AG04450 (cell line): ENCODE measurements around the gene PLA2G4B. TPM values are rescaled to one million over a fixed set of nuclear protein-coding genes. Genes with fewer than 3 reads are reported as not detected.

Experiments used
- CTCF ChIA-PET: fragments of 300-600, 350-600 bp; formaldehyde crosslinking; extraction: SDS; loops from one replicate; lab custom pipeline; 2022; ENCODE audit warnings: antibody characterized with exemption, inconsistent platforms; lab: Charles Lee
- POLR2A ChIA-PET: fragments of 350-600 bp; formaldehyde crosslinking; extraction: SDS; loops from one replicate; lab custom pipeline; 2021; ENCODE audit warnings: antibody characterized with exemption, inconsistent platforms; lab: Yijun Ruan, JAX
- DNase-seq: peaks from one replicate; pipeline ENCODE4 v3.0.0-alpha.2; 2011; ENCODE audit warnings: low read depth, low spot score
- H3K27ac ChIP-seq: one replicate; pipeline ENCODE4 v1.5.1; 2012; ENCODE audit warnings: low read depth, low read length, control low read depth
- H3K27me3 ChIP-seq: one replicate; pipeline ENCODE4 v1.6.0; 2012; ENCODE audit warnings: low read length; ENCODE audit not compliant: control insufficient read depth, insufficient read depth
- H3K4me3 ChIP-seq: 2 replicates; pipeline ENCODE4 v1.5.1; 2011; ENCODE audit warnings: mild to moderate bottlenecking, low read depth, low read length, control low read depth
- H3K9me3 ChIP-seq: 2 replicates; pipeline ENCODE4 v1.5.1; 2012; ENCODE audit warnings: low read length; ENCODE audit not compliant: control insufficient read depth, insufficient read depth
- CTCF ChIP-seq: IDR thresholded peaks from 2 replicates; pipeline ENCODE4 v1.5.1; 2011; ENCODE audit warnings: low read depth, low read length, control low read depth, inconsistent platforms
- polyA plus RNA-seq: library from polyadenylated mRNA; depleted of rRNA; stranded (reverse); fragments of >200 nt; gene quantifications from 2 replicates; pipeline ENCODE4 v1.2.3, GENCODE V29; 2011

The PLA2G4B gene
- polyA plus RNA-seq, 1 experiment, result 1.3 TPM

DNA sequence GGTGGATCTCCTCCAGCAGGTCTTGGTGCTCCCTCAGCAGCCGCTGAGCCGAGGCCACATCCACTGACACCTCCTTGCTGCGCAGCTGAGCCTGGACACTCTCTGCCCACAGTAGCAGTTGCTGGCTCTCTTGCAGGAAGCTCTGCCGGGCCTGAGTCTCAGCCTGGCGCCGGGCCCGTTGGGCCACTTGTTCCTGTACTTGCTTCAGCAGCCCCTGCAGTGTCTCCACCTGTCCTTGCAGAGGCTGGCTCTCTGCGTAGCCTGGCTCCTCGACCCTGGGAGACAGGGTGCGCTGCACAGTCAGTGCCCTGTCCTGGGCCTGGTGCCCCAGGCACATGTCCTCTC lies 39.7 kb downstream of the PLA2G4B start:
- ChIA-PET CTCF (no interaction called here), POLR2A (no interaction called here)
- TF ChIP-seq CTCF, result no peak
- no peak for DNase-seq
- H3K9me3 ChIP-seq, result no peaks in the 10 kb centered on the region; the same call in 1 of the 2 replicates
- peaks cover 32% of the 10 kb centered on the region for H3K27me3 ChIP-seq
- no peak overlapping the region for H3K4me3 ChIP-seq
- H3K27ac ChIP-seq, result no peak overlapping the region

GRCh38 chr15:41879321-41879845 lies 40.7 kb downstream of the PLA2G4B start:
- Histone ChIP-seq H3K9me3 (no peaks in the 10 kb centered on the region; the same call in 1 of the 2 replicates), H3K4me3 (no peak overlapping the region), H3K27me3 (peaks cover 32% of the 10 kb centered on the region), H3K27ac (no peak overlapping the region)
- CTCF ChIA-PET, result interaction anchor here (1.7 kb wide), 1 partner anchor 26 kb away, joined by 8 read pairs; no protein-coding TSS in a partner anchor
- DNase-seq, result no peak
- TF ChIP-seq CTCF, result no peak
- POLR2A ChIA-PET, result interaction anchor here (0.6 kb wide), 1 partner anchor 8 kb away, joined by 3 read pairs; no protein-coding TSS in a partner anchor

DNA sequence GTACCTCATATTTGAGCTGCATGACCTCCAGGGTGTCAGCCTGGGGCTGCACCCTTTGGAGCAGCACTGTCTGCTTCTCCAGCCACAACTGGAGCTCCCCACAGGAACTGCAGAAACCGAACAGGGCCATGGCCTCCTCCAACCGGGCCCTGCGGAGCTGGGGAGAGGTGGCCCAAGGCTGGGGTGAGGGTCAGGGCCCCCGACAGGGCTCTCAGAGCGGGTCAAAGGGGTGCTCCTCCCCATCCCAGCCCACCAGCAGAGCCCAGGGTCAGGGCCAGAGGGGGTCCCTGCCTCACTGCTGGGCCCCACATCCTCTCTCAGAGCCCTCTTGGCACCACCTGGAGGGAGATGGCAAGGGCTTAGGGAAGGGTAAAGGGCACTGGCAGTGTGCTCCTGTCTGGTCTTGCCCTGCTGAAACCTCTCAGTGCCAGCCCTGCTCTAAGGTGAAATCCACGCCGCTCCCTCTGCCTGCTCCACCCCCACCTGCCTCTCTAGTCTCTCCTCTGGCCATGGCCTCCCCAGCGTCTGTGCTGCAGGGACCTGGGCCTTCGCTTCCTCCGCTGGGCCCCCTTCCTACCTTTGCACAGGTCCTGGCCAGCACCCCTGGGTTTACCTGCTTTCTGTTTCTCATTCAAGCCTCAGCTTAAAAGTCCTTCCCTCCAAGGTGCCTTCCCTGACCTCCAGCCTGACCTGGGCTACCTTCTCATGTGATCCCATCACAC lies 41.7 kb downstream of the PLA2G4B start:
- POLR2A ChIA-PET, result no interaction called here

GRCh38 chr15:41881086-41881485 lies 42.4 kb downstream of the PLA2G4B start:
- ChIA-PET CTCF (interaction anchor here (1.7 kb wide), 1 partner anchor 24 kb away, joined by 8 read pairs; no protein-coding TSS in a partner anchor), POLR2A (no interaction called here)
- H3K9me3 ChIP-seq, result no peaks in the 10 kb centered on the region; the same call in 1 of the 2 replicates
- no peak for TF ChIP-seq CTCF
- no peak overlapping the region for H3K4me3 ChIP-seq
- H3K27ac ChIP-seq, result no peak overlapping the region
- DNase-seq, result no peak
- peaks cover 28% of the 10 kb centered on the region for H3K27me3 ChIP-seq

More for the DNA sequence above, 41.7 kb downstream of the PLA2G4B start:
- Histone ChIP-seq H3K9me3 (no peaks in the 10 kb centered on the region; the same call in 1 of the 2 replicates), H3K27ac (no peak overlapping the region), H3K4me3 (no peak overlapping the region), H3K27me3 (peaks cover 28% of the 10 kb centered on the region)
- no peak for DNase-seq
- TF ChIP-seq CTCF, result no peak
- CTCF ChIA-PET, result interaction anchor here (1.7 kb wide), 1 partner anchor 25 kb away, joined by 8 read pairs; no protein-coding TSS in a partner anchor

DNA sequence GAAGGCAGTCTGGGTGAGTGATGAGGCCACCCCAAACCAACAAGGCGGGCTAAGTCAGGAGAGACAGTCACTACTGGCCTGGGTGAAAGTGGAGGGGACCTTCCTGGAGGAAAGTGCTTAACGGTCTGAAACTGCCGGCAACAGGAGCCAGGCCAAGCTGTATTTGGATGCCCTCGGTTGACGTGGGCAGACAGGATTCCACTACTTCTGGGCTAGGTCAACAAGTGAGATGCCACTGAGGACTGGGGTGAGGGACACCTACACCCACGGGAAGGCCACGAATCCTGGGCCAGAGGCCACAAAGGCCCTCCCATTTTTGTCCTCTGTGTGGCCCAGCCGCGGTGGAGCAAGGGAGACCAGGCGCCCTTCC lies 42.9 kb downstream of the PLA2G4B start:
- CTCF ChIA-PET, result no interaction called here
- peaks cover 28% of the 10 kb centered on the region for H3K27me3 ChIP-seq
- no peak for DNase-seq
- no peak for TF ChIP-seq CTCF
- H3K9me3 ChIP-seq, result no peaks in the 10 kb centered on the region; the same call in 1 of the 2 replicates
- no peak overlapping the region for H3K27ac ChIP-seq
- POLR2A ChIA-PET, result no interaction called here
- no peak overlapping the region for H3K4me3 ChIP-seq
